HepG2 (cell line): ENCODE data around the gene CHKB. TPM values are rescaled to one million over a fixed set of nuclear protein-coding genes. Genes with fewer than 3 reads are reported as not detected.
A peak's percentile ranks its signal among the peaks of the same experiment; 100 is the strongest.

Source experiments
- HES4 ChIP-seq: sonication (generic); formaldehyde crosslinking; IDR thresholded peaks from 2 replicates; pipeline ENCODE4 v1.9.0; 2021; ENCODE audit warnings: mild to moderate bottlenecking, missing genetic modification reagents, borderline replicate concordance
- IKZF1 ChIP-seq: fragments of 450-650 bp; IDR thresholded peaks from 2 replicates; pipeline ENCODE4 v1.7.1; 2016
- MTF1 ChIP-seq: sonication (generic); formaldehyde crosslinking; IDR thresholded peaks from 2 replicates; pipeline ENCODE4 v1.5.0; 2020; ENCODE audit warnings: missing genetic modification reagents
- MZF1 ChIP-seq: sonication (generic); formaldehyde crosslinking; IDR thresholded peaks from 2 replicates; pipeline ENCODE4 v1.8.1; 2023; ENCODE audit warnings: mild to moderate bottlenecking, missing genetic modification reagents, borderline replicate concordance
- RARA ChIP-seq: IDR thresholded peaks from 2 replicates; pipeline ENCODE4 v1.6.1; 2016; ENCODE audit warnings: missing genetic modification reagents, missing compliant biosample characterization
- RBAK ChIP-seq: sonication (generic); formaldehyde crosslinking; IDR thresholded peaks from 2 replicates; pipeline ENCODE4 v1.5.1; 2020; ENCODE audit warnings: mild to moderate bottlenecking, missing genetic modification reagents
- SCMH1 ChIP-seq: sonication (generic); formaldehyde crosslinking; IDR thresholded peaks from 2 replicates; pipeline ENCODE4 v1.9.0; 2021; ENCODE audit warnings: missing genetic modification reagents, mild to moderate bottlenecking, borderline replicate concordance
- SIN3A ChIP-seq: IDR thresholded peaks from 2 replicates; pipeline ENCODE4 v1.6.1; 2011; ENCODE audit warnings: low read depth, mild to moderate bottlenecking, control low read depth, low read length, borderline replicate concordance
- SOX5 ChIP-seq: IDR thresholded peaks from 2 replicates; pipeline ENCODE4 v1.6.1; 2016; ENCODE audit warnings: borderline replicate concordance
- SP1 ChIP-seq, 2 experiments: fragments of 450-650 bp in 1 of 2; sonication (generic) in 1 of 2; formaldehyde crosslinking in 1 of 2; IDR thresholded peaks; 2 replicates each; pipeline versions ENCODE4 v1.4.0 to v1.6.1; 2016 to 2020; ENCODE audit warnings: missing genetic modification reagents in 1 of 2
- SP2 ChIP-seq: sonication (generic); formaldehyde crosslinking; IDR thresholded peaks from 2 replicates; pipeline ENCODE4 v1.5.1; 2020; ENCODE audit warnings: mild to moderate bottlenecking, missing genetic modification reagents
- SPEN ChIP-seq: sonication (generic); formaldehyde crosslinking; IDR thresholded peaks from 2 replicates; pipeline ENCODE4 v1.5.1; 2020; ENCODE audit warnings: low read depth, mild to moderate bottlenecking, missing genetic modification reagents
- STAT5B ChIP-seq: sonication (generic); formaldehyde crosslinking; IDR thresholded peaks from 2 replicates; pipeline ENCODE4 v1.4.0; 2020; ENCODE audit warnings: missing genetic modification reagents
- ZNF335 ChIP-seq: sonication (generic); formaldehyde crosslinking; IDR thresholded peaks from 2 replicates; pipeline ENCODE4 v1.4.0; 2020; ENCODE audit warnings: missing genetic modification reagents
- polyA plus RNA-seq, 8 experiments: library from polyadenylated mRNA; depleted of rRNA in 3 of 8; stranded (reverse) in 7 of 8; unstranded in 1 of 8; fragments of >200 nt; fragmentation: Illumina TruSeq in 4 of 8; extraction: Trizol in 4 of 8; gene quantifications; 2 replicates each; pipeline versions ENCODE4 v1.2.1 to v1.2.3, GENCODE V29; 2011 to 2016; ENCODE audit warnings: low read depth in 4 of 8, missing spikeins in 1 of 8, mixed read lengths in 1 of 8; ENCODE audit not compliant: insufficient read depth in 1 of 8
- total RNA-seq, 5 experiments: library from RNA; depleted of rRNA; stranded (reverse); fragments of >200 nt; fragmentation: Illumina TruSeq; extraction: Trizol; gene quantifications; 2 replicates each; pipeline ENCODE4 v1.2.3, GENCODE V29; 2016; ENCODE audit warnings: low read depth in 1 of 5
- TF ChIP-seq, protein P1 (sequence below): sonication (generic); formaldehyde crosslinking; IDR thresholded peaks from 2 replicates; pipeline ENCODE4 v1.8.0; 2022; ENCODE audit warnings: mild to moderate bottlenecking, missing genetic modification reagents
- TF ChIP-seq, protein P2 (sequence below): sonication (generic); formaldehyde crosslinking; IDR thresholded peaks from 2 replicates; pipeline ENCODE4 v1.8.0; 2022; ENCODE audit warnings: missing genetic modification reagents, mild to moderate bottlenecking, inconsistent platforms, borderline replicate concordance
- TF ChIP-seq, protein P3 (sequence below): sonication (generic); formaldehyde crosslinking; IDR thresholded peaks from 2 replicates; pipeline ENCODE4 v1.4.0; 2020; ENCODE audit warnings: missing genetic modification reagents, borderline replicate concordance
- TF ChIP-seq, protein P4 (sequence below): sonication (generic); formaldehyde crosslinking; IDR thresholded peaks from 2 replicates; pipeline ENCODE4 v1.4.0; 2020; ENCODE audit warnings: missing genetic modification reagents
- TF ChIP-seq, protein P5 (sequence below): sonication (generic); formaldehyde crosslinking; IDR thresholded peaks from 2 replicates; pipeline ENCODE4 v1.4.0; 2020; ENCODE audit warnings: mild to moderate bottlenecking, missing genetic modification reagents

Gene CHKB
- total and polyA plus RNA-seq, 2 of the 13 experiments (the other 11 are each of a cell fraction or from before 2014, with no cell fraction given): 24.5 to 42.7 TPM

DNA sequence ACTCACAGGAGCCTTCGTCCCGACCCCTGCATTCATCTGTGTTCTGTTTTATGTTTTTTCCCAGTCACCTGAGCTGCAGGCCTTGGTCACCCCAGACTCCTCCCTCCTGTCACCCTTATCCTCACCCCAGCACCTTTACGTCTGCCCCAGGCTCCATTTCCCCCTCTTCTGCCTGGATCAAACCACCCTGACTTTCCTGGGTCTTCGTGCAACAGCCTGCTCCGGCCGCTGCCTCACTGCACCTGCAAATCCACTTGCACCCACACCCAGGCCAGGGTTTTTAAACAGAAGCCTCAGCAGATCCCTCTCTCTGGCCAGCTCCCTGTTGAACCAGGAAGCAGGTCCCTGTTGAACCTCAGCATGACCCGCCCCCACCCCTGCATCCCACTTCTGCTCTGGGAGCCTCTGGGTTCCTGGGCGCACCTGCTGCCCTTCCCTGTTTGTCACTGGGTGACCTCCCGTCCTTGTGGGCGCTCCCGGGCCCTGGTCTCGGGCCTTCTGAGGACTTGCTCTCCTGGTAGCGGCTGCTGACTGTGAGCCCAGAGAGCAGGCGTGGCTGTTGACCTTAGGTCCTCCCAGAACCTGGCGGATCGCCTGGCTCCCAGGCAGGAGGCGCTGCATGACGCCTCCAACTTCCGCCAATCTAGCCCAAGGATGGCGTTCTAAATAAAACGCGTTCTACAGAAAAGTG, 30.8 kb upstream of the CHKB start (continued):
- TF ChIP-seq, protein P1, sequence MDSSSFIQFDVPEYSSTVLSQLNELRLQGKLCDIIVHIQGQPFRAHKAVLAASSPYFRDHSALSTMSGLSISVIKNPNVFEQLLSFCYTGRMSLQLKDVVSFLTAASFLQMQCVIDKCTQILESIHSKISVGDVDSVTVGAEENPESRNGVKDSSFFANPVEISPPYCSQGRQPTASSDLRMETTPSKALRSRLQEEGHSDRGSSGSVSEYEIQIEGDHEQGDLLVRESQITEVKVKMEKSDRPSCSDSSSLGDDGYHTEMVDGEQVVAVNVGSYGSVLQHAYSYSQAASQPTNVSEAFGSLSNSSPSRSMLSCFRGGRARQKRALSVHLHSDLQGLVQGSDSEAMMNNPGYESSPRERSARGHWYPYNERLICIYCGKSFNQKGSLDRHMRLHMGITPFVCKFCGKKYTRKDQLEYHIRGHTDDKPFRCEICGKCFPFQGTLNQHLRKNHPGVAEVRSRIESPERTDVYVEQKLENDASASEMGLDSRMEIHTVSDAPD (CRISPR knock-in tag): no peak
- no peak for TF ChIP-seq SP1 (IDR thresholded peaks at IDR 0.05)
- peak; percentile 52; the same call in 1 of the 2 replicates for TF ChIP-seq SP1 (CRISPR knock-in tag; IDR thresholded peaks at IDR 0.05)
- no peak for TF ChIP-seq ZNF335 (CRISPR knock-in tag)
- no peak for TF ChIP-seq SIN3A
- TF ChIP-seq, protein P2, sequence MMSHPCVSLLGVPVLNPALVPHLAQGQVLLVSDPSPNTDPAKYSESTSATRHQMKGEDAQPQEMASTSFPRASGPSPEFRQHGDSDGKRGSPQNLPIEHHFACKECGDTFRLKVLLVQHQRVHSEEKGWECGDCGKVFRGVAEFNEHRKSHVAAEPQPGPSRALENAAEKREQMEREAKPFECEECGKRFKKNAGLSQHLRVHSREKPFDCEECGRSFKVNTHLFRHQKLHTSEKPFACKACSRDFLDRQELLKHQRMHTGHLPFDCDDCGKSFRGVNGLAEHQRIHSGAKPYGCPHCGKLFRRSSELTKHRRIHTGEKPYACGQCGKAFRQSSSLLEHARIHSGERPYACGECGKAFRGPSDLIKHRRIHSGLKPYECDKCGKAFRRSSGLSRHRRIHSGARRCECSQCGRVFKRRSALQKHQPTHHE: no peak
- TF ChIP-seq MZF1 (CRISPR knock-in tag): no peak
- TF ChIP-seq IKZF1: no peak
- TF ChIP-seq HES4 (CRISPR knock-in tag): no peak
- no peak for TF ChIP-seq SCMH1
- TF ChIP-seq SP2: no peak
- TF ChIP-seq, protein P3, sequence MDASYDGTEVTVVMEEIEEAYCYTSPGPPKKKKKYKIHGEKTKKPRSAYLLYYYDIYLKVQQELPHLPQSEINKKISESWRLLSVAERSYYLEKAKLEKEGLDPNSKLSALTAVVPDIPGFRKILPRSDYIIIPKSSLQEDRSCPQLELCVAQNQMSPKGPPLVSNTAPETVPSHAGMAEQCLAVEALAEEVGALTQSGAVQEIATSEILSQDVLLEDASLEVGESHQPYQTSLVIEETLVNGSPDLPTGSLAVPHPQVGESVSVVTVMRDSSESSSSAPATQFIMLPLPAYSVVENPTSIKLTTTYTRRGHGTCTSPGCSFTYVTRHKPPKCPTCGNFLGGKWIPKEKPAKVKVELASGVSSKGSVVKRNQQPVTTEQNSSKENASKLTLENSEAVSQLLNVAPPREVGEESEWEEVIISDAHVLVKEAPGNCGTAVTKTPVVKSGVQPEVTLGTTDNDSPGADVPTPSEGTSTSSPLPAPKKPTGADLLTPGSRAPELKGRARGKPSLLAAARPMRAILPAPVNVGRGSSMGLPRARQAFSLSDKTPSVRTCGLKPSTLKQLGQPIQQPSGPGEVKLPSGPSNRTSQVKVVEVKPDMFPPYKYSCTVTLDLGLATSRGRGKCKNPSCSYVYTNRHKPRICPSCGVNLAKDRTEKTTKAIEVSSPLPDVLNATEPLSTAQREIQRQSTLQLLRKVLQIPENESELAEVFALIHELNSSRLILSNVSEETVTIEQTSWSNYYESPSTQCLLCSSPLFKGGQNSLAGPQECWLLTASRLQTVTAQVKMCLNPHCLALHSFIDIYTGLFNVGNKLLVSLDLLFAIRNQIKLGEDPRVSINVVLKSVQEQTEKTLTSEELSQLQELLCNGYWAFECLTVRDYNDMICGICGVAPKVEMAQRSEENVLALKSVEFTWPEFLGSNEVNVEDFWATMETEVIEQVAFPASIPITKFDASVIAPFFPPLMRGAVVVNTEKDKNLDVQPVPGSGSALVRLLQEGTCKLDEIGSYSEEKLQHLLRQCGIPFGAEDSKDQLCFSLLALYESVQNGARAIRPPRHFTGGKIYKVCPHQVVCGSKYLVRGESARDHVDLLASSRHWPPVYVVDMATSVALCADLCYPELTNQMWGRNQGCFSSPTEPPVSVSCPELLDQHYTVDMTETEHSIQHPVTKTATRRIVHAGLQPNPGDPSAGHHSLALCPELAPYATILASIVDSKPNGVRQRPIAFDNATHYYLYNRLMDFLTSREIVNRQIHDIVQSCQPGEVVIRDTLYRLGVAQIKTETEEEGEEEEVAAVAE (CRISPR knock-in tag): no peak
- TF ChIP-seq, protein P4, sequence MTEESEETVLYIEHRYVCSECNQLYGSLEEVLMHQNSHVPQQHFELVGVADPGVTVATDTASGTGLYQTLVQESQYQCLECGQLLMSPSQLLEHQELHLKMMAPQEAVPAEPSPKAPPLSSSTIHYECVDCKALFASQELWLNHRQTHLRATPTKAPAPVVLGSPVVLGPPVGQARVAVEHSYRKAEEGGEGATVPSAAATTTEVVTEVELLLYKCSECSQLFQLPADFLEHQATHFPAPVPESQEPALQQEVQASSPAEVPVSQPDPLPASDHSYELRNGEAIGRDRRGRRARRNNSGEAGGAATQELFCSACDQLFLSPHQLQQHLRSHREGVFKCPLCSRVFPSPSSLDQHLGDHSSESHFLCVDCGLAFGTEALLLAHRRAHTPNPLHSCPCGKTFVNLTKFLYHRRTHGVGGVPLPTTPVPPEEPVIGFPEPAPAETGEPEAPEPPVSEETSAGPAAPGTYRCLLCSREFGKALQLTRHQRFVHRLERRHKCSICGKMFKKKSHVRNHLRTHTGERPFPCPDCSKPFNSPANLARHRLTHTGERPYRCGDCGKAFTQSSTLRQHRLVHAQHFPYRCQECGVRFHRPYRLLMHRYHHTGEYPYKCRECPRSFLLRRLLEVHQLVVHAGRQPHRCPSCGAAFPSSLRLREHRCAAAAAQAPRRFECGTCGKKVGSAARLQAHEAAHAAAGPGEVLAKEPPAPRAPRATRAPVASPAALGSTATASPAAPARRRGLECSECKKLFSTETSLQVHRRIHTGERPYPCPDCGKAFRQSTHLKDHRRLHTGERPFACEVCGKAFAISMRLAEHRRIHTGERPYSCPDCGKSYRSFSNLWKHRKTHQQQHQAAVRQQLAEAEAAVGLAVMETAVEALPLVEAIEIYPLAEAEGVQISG (CRISPR knock-in tag): peak; percentile 92
- TF ChIP-seq, protein P5, sequence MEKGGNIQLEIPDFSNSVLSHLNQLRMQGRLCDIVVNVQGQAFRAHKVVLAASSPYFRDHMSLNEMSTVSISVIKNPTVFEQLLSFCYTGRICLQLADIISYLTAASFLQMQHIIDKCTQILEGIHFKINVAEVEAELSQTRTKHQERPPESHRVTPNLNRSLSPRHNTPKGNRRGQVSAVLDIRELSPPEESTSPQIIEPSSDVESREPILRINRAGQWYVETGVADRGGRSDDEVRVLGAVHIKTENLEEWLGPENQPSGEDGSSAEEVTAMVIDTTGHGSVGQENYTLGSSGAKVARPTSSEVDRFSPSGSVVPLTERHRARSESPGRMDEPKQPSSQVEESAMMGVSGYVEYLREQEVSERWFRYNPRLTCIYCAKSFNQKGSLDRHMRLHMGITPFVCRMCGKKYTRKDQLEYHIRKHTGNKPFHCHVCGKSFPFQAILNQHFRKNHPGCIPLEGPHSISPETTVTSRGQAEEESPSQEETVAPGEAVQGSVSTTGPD (CRISPR knock-in tag): no peak
- no peak; the same call in 1 of the 2 replicates for TF ChIP-seq SPEN (CRISPR knock-in tag)
- no peak for TF ChIP-seq STAT5B
- 0 out of 2 replicates have a peak, but pooled peaks have one; percentile 12 for TF ChIP-seq RARA (CRISPR knock-in tag)
- no peak for TF ChIP-seq MTF1 (CRISPR knock-in tag)
- TF ChIP-seq SOX5 (CRISPR knock-in tag): no peak
- no peak for TF ChIP-seq RBAK (CRISPR knock-in tag)
